ENCODE measurements around the gene USB1. TPM values are rescaled to one million over a fixed set of nuclear protein-coding genes. Genes with fewer than 3 reads are reported as not detected.

The USB1 gene
- total and polyA plus RNA-seq, 2 experiments from 2014 or later, result 7.6 to 48.4 TPM

- no peak overlapping the region for H3K27ac ChIP-seq
Measured at GRCh38 chr16:58043571-58044155, 42.5 kb downstream of the USB1 start.

GRCh38 chr16:58044266-58045019 lies 43.2 kb downstream of the USB1 start:
- WGBS, 2 experiments (ENCODE audit: low coverage in 1 of 2, low lambda C conversion rate in 2 of 2, missing lambda C conversion rate in 2 of 2), result 59% methylated on average over 9 of the region's 9 CpGs
- no peak for DNase-seq
- H3K4me1 ChIP-seq (ENCODE audit: insufficient read depth), result no peaks in the 10 kb centered on the region
- H3K27ac ChIP-seq, result no peak overlapping the region
- H3K9me3 ChIP-seq (ENCODE audit: low read depth), result no peaks in the 10 kb centered on the region
- H3K4me3 ChIP-seq, result no peak overlapping the region
- no peak overlapping the region for H2AFZ ChIP-seq
- H3K36me3 ChIP-seq (ENCODE audit: low read depth), result no peaks in the 10 kb centered on the region
- H3K4me2 ChIP-seq (ENCODE audit: unreplicated experiment), result no peak overlapping the region
- H3K79me2 ChIP-seq (ENCODE audit: insufficient read depth), result no peaks in the 10 kb centered on the region
- no peaks in the 10 kb centered on the region for H4K20me1 ChIP-seq (ENCODE audit: insufficient read depth)
- in situ Hi-C loops (cut with MboI), result no loop called here
- TF ChIP-seq EZH2 (IDR thresholded peaks at IDR 0.05; ENCODE audit: insufficient read depth, poor library complexity, severe bottlenecking) (no peak), EZH2phosphoT487 (IDR thresholded peaks at IDR 0.05; ENCODE audit: insufficient read depth, low read depth) (no peak)
- H3F3A ChIP-seq (ENCODE audit: insufficient read depth), result no peaks in the 10 kb centered on the region
- no peaks in the 10 kb centered on the region for H3K9me2 ChIP-seq (ENCODE audit: insufficient read depth)
- no peaks in the 10 kb centered on the region for H3K27me3 ChIP-seq (replicated peaks; ENCODE audit: insufficient read depth)
- H3K9ac ChIP-seq, result no peak overlapping the region

More at GRCh38 chr16:58043571-58044155, 42.5 kb downstream of the USB1 start:
- no peak for TF ChIP-seq EZH2 (IDR thresholded peaks at IDR 0.05; ENCODE audit: insufficient read depth, poor library complexity, severe bottlenecking)
- TF ChIP-seq EZH2phosphoT487 (IDR thresholded peaks at IDR 0.05; ENCODE audit: insufficient read depth, low read depth), result no peak
- Histone ChIP-seq H3K79me2 (ENCODE audit: insufficient read depth) (no peaks in the 10 kb centered on the region), H3K27me3 (replicated peaks; ENCODE audit: insufficient read depth) (no peaks in the 10 kb centered on the region), H3K9ac (no peak overlapping the region), H2AFZ (no peak overlapping the region), H3K9me2 (ENCODE audit: insufficient read depth) (no peaks in the 10 kb centered on the region), H3F3A (ENCODE audit: insufficient read depth) (no peaks in the 10 kb centered on the region), H3K36me3 (ENCODE audit: low read depth) (no peaks in the 10 kb centered on the region), H4K20me1 (ENCODE audit: insufficient read depth) (no peaks in the 10 kb centered on the region), H3K4me2 (ENCODE audit: unreplicated experiment) (no peak overlapping the region), H3K4me1 (ENCODE audit: insufficient read depth) (no peaks in the 10 kb centered on the region), H3K4me3 (no peak overlapping the region), H3K9me3 (ENCODE audit: low read depth) (no peaks in the 10 kb centered on the region)
- 89 to 90% methylated on average over 7 of the region's 7 CpGs for WGBS, 2 experiments (ENCODE audit: low coverage in 1 of 2, low lambda C conversion rate in 2 of 2, missing lambda C conversion rate in 2 of 2)
- no peak for DNase-seq
- in situ Hi-C loops (cut with MboI), result no loop called here

GRCh38 chr16:58045096-58045495 lies 43.9 kb downstream of the USB1 start:
- Histone ChIP-seq H3K4me3 (no peak overlapping the region), H3K36me3 (ENCODE audit: low read depth) (no peaks in the 10 kb centered on the region), H3K27me3 (replicated peaks; ENCODE audit: insufficient read depth) (no peaks in the 10 kb centered on the region), H3K4me1 (ENCODE audit: insufficient read depth) (no peaks in the 10 kb centered on the region), H3K9me3 (ENCODE audit: low read depth) (no peaks in the 10 kb centered on the region), H3K9me2 (ENCODE audit: insufficient read depth) (no peaks in the 10 kb centered on the region), H3K27ac (no peak overlapping the region), H3F3A (ENCODE audit: insufficient read depth) (no peaks in the 10 kb centered on the region), H3K79me2 (ENCODE audit: insufficient read depth) (no peaks in the 10 kb centered on the region), H3K4me2 (ENCODE audit: unreplicated experiment) (no peak overlapping the region), H2AFZ (no peak overlapping the region), H4K20me1 (ENCODE audit: insufficient read depth) (no peaks in the 10 kb centered on the region), H3K9ac (no peak overlapping the region)
- DNase-seq, result no peak
- in situ Hi-C loops (cut with MboI), result no loop called here
- no peak for TF ChIP-seq EZH2 (IDR thresholded peaks at IDR 0.05; ENCODE audit: insufficient read depth, poor library complexity, severe bottlenecking)
- TF ChIP-seq EZH2phosphoT487 (IDR thresholded peaks at IDR 0.05; ENCODE audit: insufficient read depth, low read depth), result no peak
- 62 to 73% methylated on average over 7 to 28 of the region's 31 CpGs for WGBS, 2 experiments (ENCODE audit: low coverage in 1 of 2, low lambda C conversion rate in 2 of 2, missing lambda C conversion rate in 2 of 2)

- H3K9ac ChIP-seq, result no peak overlapping the region
- no peak for TF ChIP-seq EZH2phosphoT487 (IDR thresholded peaks at IDR 0.05; ENCODE audit: insufficient read depth, low read depth)
- TF ChIP-seq EZH2 (IDR thresholded peaks at IDR 0.05; ENCODE audit: insufficient read depth, poor library complexity, severe bottlenecking), result no peak
- H3K79me2 ChIP-seq (ENCODE audit: insufficient read depth), result no peaks in the 10 kb centered on the region
- in situ Hi-C loops (cut with MboI), result no loop called here
- H2AFZ ChIP-seq, result no peak overlapping the region
- no peaks in the 10 kb centered on the region for H3F3A ChIP-seq (ENCODE audit: insufficient read depth)
- H3K9me3 ChIP-seq (ENCODE audit: low read depth), result no peaks in the 10 kb centered on the region
- DNase-seq, result no peak
- H3K27me3 ChIP-seq (replicated peaks; ENCODE audit: insufficient read depth), result no peaks in the 10 kb centered on the region
- no peaks in the 10 kb centered on the region for H4K20me1 ChIP-seq (ENCODE audit: insufficient read depth)
- H3K4me2 ChIP-seq (ENCODE audit: unreplicated experiment), result no peak overlapping the region
- H3K27ac ChIP-seq, result no peak overlapping the region
- no peaks in the 10 kb centered on the region for H3K36me3 ChIP-seq (ENCODE audit: low read depth)
- H3K4me3 ChIP-seq, result no peak overlapping the region
- H3K9me2 ChIP-seq (ENCODE audit: insufficient read depth), result no peaks in the 10 kb centered on the region
- WGBS, 2 experiments (ENCODE audit: low coverage in 1 of 2, low lambda C conversion rate in 2 of 2, missing lambda C conversion rate in 2 of 2), result 65 to 68% methylated on average over 14 to 16 of the region's 16 CpGs
- no peaks in the 10 kb centered on the region for H3K4me1 ChIP-seq (ENCODE audit: insufficient read depth)
Measured at GRCh38 chr16:58046054-58046881, 45.1 kb downstream of the USB1 start.
